GM10266 (cell line): ENCODE results near the gene SCRT2.
"Not testable (repeated sequence)": the region's sequence is repeated elsewhere in the genome, so short reads cannot be mapped to it uniquely, and the experiment has no call there.

Experiments
- DNase-seq: peaks from one replicate; pipeline ENCODE4 v3.0.0; 2012; ENCODE audit errors: extremely low spot score
- CTCF ChIP-seq: IDR thresholded peaks from 2 replicates; pipeline ENCODE4 v1.5.1; 2012; ENCODE audit warnings: mild to moderate bottlenecking, low read depth; ENCODE audit not compliant: control insufficient read depth, insufficient read depth; ENCODE audit errors: missing control alignments

Gene SCRT2

GRCh38 chr20:699811-700338, 24.3 kb upstream of the SCRT2 start:
- no peak for DNase-seq
- no peak for TF ChIP-seq CTCF

GRCh38 chr20:699342-699741, 23.7 kb upstream of the SCRT2 start:
- no peak for TF ChIP-seq CTCF
- no peak for DNase-seq

GRCh38 chr20:698276-698675, 22.7 kb upstream of the SCRT2 start:
- TF ChIP-seq CTCF, result no peak
- DNase-seq, result no peak

DNA sequence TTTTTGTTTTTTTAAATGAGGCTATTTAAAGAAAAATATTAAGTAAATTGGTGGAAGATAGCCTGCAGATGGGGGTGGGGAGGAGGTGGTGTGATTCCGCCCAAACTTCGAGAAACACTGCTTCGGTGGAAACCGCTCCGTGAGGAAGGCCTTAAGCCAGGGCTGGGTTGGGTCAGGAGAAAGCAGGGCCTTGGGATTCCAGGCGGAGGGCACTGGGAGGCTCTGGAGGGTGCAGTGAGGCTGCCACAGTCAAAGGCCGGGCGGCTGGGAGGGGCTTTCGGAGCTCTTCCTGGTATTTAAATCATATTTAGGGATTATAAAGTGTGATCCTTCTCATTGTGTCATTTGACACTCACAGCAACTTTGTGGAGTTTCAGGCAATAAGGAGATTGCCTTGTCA, 22.2 kb upstream of the SCRT2 start:
- TF ChIP-seq CTCF, result no peak
- no peak for DNase-seq

DNA sequence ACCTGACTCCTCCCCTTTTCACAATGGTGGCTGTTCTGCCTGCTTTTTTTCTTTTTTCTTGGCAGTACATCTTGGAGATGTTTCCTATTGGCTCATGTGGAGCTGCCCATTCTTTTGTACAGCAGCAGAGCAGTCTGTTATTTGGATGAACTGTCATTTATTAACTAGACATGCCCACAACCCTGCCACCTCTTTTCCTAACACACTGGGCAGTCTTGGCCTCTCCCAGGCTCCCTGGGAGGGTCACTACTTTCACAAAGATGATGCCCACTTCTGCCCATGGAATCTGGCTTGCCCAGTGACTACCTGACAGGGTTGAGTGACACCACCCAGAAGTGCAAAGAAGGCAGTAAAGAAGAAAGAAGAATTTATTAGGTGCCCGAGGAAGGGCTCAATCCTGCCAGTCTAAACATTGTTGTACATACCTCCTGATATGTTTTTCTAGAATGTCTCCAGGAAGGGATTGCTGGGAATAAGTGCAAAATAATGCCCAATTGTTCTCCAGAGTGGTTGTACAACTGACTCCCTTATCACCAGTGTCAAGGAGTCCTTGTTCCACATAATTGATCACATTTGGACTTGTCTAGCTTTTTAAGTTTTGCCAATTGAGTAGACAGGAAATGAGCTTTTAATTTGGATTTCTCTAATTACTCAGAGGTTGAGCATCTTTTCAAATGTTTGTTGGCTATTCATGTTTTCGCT, 19.7 kb upstream of the SCRT2 start:
- no peak for DNase-seq
- TF ChIP-seq CTCF, result no peak

DNA sequence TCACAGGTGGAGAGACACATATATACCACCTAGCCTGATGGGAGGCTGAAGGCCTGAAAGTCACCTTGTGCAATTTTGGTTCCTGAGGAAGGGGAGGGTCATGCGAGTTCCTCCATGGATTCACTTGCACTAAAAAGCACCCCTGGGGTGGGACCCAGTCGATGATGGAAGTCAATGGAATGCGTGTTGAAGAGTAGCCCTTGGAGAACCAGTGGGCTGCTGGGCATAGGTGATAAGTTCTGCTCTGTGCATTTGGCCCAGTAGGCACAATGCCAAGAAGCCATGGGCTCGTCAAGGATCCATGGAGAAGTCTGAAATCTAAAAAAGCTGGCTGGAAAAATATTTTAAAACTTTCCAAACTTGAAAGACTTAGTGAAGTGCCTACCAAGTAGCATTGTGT, 18.9 kb upstream of the SCRT2 start:
- TF ChIP-seq CTCF, result no peak

DNA sequence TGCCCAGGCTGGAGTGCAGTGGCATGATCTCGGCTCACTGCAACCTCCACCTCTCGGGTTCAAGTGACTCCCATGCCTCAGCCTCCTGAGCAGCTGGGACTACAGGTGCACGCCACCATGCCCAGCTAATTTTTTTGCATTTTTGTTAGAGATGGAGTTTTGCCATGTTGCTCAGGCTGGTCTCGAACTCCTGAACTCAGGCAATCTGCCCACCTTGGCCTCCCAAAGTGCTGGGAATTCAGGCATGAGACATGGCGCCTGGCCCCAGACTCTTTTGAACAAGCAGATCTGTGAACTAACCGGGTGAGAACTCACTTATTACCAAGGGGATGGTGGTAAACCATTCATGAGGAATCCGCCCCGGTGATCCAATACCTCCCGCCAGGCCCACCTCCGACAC, 18.2 kb upstream of the SCRT2 start:
- DNase-seq, result not testable (repeated sequence)

More for the DNA sequence above, 18.9 kb upstream of the SCRT2 start:
- no peak for DNase-seq

GRCh38 chr20:692044-692443, 16.4 kb upstream of the SCRT2 start:
- no peak for DNase-seq
- TF ChIP-seq CTCF, result no peak
